HG03378 (cell line): ENCODE data around the gene PPP2R2B.
"Not testable (repeated sequence)": the region's sequence is repeated elsewhere in the genome, so short reads cannot be mapped to it uniquely, and the experiment has no call there.

Experiments used
- ATAC-seq: cut with Tn5 transposase; IDR thresholded peaks from one replicate; pipeline ENCODE4 v1.9.1; 2021; ENCODE audit warnings: mild to moderate bottlenecking, moderate library complexity; ENCODE audit not compliant: unreplicated experiment

The PPP2R2B gene

DNA sequence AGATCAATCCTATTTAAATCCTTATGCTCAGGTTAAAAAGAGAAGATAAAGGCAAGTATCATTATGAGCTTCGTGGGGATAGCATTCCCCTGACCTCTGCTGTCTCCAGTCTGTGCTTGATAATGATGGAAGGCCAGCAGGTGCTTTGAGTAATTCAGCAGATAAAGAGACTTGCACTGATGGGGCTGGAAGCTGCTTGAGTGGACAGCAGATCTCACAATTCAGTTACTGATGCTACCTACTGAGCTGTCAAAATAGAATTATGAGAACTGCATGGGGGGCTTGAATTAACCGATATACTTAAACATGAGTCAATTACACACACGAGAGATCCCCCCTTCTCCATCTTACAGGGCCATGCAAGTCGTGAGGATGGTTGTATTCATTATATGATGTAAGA lies 254.9 kb downstream of the PPP2R2B start:
- no peak for ATAC-seq

DNA sequence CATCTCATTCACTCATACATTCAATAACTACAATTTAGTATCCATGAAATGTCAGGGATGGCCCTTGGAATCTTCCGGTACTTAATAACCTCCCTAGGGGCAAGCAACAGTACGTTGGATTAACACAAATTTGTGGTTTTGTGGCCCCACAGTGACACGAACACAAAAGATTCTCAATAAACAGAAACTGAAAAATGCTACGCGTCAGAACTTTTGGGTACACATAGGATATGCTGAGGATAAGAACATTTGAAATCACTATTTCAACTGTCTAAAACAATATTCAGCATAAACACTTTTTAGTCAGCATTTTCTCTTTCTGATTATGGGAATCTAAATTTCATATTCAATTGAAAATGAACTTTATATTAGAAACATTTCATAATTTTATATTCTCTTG lies 255.5 kb downstream of the PPP2R2B start:
- ATAC-seq, result no peak

DNA sequence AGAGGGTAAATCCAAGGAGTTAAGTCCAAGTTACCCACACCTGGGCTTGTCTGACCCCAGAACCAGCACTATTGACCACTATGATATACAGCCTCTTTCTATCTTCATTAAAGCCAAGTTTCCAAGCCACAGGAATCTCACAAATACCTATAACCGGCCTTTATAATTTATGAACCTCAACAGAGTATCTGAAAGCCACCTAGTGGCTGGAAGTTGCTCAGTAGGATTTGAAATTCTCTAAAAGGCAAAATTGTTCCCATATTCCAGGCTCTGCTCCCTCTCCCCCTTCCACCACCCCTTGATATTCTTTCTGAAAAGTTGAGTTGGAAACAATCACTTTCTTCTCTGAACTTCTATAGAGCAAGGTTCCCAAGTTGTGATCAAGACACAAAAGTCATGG lies 256.2 kb downstream of the PPP2R2B start:
- no peak for ATAC-seq

DNA sequence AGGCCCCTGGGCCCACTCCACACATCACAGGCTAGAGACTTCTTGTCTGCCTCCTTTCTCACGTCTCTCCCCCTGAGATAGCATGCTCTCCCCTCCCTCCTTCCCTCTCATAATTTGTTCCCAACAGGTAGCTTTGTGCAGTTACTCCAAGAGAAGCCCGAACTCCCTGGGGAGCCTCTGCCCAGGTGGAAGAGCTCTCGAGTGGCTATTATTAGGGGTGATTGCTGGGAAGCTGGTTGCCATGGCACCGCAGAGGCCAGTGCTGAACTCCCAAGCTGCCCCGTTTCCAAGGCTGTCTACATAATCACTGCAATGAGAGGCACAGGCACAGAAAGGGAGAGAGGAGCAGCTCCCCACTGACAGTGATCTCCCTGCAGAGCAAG lies 257.9 kb downstream of the PPP2R2B start:
- no peak for ATAC-seq

DNA sequence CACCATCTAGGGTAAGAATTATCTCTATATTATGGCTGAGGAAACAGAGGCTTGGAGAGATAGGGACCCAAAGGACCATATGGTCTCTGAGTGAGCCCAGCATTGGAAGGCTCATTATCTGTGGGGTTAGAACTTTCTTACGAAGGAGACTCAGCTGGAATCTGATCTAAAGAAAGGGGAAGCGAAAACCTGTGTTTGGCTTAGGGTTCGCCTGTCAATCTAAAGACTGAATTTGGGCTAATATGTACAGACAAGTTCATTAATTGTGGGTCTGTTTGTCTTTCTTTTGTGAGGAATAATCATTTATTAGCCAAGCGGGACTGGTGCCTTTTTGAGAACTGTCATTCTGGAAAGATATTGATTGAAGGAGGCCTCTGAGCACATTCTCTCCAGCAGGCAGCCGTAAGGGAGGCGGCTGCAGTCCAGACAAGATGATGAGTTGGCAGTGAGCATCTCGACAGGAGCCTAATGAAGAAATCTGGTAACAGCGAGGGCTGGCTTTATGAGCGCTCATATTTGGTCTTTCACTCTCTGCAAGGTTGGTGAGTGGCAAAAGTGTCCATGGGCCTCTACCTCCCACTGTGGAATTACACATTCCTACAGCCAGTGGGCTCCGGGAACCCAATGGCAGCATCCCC lies 258.4 kb downstream of the PPP2R2B start:
- no peak for ATAC-seq

DNA sequence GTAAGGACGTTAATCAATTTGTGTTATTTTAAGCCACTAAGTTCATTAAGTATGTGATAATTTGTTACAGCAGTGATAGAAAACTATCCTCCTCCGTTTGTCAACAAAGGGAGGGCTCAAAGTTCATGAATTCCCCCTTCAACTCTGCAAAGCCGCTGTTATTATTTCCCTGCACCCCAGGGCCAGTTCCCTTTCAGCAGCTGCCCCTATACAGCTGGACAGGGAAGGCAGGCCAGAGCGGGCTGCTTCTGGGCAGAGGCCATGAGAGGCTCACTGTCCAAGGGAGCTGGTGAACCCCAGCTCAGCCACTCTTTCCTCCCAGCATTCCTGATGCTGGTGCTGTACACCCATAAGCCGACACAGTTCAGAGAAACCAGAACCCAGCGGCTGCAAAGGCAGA lies 260.1 kb downstream of the PPP2R2B start:
- no peak for ATAC-seq

DNA sequence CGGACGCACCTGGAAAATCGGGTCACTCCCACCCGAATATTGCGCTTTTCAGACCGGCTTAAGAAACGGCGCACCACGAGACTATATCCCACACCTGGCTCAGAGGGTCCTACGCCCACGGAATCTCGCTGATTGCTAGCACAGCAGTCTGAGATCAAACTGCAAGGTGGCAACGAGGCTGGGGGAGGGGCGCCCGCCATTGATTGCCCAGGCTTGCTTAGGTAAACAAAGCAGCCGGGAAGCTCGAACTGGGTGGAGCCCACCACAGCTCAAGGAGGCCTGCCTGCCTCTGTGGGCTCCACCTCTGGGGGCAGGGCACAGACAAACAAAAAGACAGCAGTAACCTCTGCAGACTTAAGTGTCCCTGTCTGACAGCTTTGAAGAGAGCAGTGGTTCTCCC lies 268.8 kb downstream of the PPP2R2B start:
- ATAC-seq, result not testable (repeated sequence)

DNA sequence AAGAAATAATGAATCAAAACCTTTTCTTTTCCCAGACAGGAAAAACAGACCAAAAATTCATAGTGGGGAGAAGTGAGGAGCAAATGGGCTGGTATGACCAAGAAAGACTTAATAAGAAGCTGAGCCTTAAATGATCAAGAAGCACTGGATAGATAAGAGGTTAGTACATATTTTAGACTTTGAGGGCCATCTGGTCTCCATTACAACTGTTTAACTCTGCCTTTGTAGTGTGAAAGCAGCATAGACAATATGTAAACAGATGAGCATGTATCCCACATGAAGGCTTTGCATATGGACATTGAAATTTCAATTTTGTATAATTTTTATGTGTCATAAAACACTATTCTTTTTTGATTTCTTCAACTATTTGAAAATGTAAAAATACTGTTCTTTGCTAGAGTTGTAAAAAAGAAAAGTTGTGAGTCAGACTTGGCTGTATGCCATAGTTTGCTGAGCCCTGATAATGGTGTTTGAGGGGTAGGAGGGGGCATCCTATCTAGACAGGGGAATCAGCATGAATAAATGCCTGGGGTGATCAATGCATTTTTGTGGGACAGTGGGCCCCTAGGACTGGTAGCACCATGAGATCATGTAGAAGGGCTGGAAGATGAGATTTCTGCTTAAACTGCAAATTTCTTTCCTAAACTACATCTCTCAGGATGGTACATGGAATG lies 270.8 kb downstream of the PPP2R2B start:
- ATAC-seq, result no peak

DNA sequence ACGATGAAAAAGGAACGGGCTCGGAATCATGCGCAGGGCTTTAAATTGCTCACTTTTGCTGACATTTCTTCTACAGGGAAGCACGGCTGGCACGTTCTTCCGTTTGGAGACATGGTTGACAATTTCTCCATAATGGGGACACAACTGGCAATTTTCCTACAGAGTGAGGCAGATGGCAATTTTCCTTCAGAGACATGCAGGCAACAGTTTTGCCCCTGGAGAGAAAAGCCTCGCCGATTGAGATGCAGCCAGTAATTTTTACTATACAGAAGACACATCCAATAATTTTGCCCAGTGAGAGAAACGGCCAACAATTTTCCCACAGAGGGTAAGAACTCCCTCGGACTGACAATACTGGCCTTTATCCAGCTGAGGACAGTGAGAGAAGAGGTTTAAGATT lies 271.7 kb downstream of the PPP2R2B start:
- no peak for ATAC-seq

DNA sequence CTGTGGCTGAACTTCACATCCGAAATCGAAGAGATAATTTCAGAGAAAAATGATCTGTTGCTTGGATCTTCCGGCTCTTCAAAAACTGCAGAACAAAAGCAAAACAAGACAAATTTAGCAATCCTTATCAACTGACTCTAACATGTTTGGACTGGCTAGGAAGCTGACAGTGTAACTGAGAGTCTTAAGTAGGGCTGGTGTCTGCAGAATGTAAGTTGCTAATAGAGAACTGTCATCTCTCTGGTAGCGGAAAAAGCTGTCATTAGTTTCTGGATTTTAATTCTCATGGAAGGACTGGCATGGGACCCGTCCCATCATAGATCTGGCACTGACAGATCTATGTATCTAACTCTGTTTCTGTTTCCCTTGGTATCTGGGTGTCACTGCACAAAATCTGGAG lies 278.2 kb downstream of the PPP2R2B start:
- ATAC-seq, result no peak

DNA sequence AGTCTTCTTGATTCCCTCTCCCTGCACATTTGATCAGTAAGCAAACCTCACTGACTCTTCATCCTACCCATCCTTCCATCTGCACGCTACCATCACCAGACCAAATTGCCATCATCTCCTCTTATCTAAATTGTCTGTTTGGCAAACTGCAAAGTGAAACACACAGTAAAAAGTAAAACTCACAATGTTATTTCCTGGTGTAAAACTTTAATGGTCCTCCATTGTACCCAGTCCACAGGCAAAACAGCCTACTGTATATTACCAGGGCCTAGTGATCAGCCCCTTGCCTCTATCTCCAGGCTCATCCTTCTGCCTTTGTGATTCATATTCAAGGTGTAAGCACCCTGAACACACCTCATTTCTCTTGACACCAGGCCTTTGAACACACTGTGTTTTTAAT lies 279.3 kb downstream of the PPP2R2B start:
- ATAC-seq, result no peak

DNA sequence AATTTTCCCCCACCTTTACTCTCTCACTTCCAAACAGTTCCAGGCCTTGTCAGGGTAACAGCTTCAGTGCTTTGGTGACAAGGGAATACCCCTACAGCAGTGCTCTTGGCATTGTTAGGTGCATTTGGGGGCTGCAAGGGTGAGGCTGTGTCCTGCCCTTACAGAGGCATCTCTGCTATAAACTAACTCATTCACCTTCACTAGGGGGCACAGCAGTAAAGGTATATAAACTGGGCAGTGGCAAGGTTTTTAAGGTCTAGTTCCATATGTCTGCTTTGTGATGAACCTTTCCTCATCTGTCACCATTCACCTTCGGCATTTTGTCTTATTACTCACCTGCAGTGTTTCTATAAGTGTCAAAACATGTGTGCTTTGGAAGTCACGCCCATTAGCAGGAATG lies 283.5 kb downstream of the PPP2R2B start:
- no peak for ATAC-seq

DNA sequence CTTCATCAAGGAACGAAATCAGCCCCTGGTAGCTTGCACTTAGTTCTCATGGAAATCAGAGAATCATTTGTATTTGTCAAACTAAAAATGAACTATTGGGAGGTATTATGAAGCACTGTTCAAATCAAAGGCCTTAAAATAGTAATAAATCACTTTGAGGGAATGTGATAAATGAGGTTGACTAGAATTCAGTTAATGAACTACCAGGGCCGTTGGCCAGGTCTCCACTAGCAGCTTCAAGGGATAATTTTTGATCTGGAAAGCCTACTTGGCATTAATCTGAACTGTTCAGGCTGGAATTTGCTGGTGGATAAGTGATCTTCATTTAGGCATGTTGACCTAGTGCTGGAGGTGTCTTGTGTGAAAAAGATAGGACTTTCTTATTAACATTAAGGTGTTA lies 286.2 kb downstream of the PPP2R2B start:
- ATAC-seq, result no peak

DNA sequence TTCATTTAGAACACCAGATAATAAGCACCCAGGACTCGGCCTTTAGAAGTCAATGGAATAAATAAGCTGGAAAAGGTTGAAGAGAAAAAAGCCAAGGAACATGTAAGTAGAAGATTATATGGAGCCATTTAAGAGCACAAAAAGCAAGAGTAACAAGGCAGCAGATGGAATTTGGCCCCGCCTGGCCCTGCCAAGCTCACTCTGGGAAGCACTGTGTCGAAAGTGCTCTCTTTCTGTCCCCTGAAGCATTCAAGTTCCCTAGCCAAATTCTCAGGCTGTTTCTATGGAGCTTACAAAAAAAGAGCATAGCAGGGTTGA lies 289.6 kb downstream of the PPP2R2B start:
- ATAC-seq, result no peak

DNA sequence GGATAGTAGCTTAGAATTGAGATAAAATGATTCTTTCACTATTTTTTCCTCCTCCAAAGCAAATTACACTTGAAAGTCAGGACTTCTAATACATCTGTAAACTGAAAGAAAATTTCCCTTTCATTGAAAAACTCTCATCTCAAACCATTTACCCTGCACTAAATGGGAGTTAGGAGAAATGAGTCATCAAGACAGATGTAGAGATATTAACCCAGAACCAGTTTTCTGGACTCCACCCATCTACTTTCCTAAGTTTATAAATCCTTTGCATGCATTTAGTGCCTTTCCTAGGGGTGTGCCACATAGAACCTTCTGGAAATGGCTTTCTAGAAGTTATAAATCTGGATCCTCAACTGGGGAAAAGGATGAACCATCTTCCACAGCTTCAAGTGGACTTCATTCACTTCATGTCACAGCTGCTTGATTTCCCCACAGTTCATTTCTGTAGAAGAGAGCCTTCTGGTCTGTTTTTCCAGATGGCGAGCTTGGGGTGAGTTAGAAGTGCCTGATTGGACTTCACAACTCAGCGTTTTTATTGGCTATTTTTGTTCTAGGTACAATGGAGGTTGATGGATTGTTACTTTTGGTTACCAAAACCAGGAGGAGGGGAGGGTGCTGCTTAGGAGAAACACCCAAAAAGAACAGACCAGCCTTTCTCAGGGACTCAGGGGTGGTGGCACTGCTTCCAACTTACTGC lies 290.1 kb downstream of the PPP2R2B start:
- ATAC-seq, result no peak

DNA sequence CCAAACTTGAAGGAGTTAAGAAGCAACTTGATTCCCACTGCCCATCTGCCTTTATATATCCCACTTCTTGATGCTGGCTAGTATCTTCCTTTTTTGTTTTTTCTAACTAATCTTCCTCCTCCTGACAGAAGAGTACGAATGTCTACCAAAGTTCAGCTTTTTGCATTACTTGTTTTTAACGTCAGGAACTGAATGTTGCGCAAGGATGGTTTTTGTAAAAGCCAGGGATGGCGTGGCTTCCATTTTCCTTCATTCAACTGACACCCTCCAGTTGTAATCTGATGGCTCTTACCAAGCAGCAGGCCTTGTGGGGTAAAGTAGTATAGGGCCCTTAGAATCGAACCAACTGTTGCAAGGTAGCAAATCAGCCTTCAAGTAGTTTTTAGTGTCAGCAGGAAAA lies 291.8 kb downstream of the PPP2R2B start:
- ATAC-seq, result no peak

DNA sequence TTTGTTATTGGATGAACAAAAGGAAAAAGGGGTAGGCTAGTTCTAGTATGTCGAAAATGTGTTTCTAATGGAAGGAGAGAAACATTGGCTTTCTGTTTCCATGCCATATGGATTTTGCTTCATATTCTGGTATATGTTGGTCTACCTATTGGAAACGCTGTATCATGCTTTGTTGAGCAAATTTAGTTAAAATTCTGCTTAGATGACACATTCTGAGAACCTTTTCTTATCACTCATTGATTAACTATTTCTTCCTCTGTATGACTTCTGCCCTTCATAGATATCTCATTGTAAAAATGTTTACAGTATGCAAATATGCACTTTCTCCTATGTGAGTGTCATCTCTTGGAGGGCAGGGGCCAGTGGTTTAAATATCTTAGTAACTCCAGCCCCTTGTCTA lies 293.8 kb downstream of the PPP2R2B start:
- ATAC-seq, result no peak

DNA sequence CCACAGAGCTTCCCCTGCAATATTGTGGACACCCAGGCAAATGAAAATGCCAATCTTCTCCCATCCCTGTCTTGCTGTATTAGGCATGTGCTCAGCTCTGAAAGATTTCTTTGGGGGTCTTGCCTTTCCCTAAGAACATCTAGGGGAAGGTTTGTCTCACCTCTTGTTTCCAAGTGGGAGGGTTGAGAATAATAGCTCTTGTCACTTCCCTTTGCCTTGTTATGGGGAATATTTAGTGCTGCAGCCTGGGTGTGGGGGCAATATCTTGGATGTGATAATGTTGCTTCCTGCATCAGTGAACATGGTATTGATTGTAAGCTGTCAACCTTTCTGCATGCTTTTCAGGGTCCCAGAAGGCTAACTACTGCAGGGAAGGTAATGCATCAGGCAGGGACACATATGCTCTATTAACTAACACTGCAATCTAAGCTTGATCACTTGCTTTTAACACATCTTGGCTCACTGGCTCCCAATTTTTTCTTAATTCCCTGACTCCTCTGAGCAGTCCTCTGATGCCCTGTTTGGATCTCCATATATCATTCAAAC lies 296.4 kb downstream of the PPP2R2B start:
- ATAC-seq, result no peak

DNA sequence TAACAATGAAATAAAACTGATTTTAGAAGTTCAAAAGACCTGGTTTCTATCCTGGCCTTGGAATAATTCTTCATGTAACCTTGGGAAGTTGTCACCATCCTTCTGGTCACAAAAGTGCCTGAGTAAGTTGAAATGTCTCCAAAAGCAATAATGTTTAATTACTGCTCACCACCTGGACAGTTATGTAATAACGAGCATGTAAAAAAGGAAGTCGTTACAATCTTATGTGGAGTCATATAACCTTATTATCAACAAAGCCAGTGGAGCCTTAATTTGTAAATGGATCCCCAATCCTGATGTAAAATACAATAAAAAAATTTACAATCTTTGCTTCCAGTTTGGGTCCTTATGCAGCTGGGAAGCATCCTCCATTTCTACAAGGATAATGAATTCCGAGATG lies 298.3 kb downstream of the PPP2R2B start:
- ATAC-seq, result no peak

DNA sequence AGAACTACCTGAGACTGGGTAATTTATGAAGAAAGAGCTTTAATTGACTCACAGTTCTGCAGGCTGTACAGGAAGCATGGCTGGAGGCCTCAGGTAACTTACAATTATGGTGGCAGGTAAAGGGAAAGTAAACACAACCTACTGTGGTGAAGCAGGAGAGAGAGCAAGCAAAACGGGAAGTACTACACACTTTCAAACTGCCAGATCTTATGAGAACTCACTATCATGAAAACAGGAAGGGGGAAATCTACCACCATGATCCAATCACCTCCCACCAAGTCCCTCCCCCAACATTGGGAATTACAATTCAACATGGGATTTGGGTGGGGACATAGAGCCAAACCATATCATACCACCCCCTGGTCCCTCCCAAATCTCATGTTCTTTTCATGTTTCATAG lies 303.8 kb downstream of the PPP2R2B start:
- ATAC-seq, result no peak

DNA sequence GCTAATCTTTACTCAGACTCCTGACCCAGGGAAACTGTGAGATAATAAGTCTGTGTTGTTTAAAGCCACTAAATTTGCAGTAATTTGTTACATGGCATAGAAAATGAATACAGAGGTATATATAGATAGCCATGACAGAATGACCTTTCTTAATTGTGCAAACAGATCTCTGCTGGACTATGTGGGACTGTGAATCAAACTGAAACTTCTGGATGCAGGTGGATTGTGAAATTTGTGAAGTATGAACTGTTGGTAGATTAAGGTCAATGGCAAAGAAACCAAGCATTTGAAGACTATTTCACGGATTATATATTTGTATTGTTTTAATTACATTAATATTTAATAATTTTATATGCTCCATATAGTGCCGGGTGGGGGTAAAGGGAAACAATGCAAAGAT lies 310.4 kb downstream of the PPP2R2B start:
- no peak for ATAC-seq

DNA sequence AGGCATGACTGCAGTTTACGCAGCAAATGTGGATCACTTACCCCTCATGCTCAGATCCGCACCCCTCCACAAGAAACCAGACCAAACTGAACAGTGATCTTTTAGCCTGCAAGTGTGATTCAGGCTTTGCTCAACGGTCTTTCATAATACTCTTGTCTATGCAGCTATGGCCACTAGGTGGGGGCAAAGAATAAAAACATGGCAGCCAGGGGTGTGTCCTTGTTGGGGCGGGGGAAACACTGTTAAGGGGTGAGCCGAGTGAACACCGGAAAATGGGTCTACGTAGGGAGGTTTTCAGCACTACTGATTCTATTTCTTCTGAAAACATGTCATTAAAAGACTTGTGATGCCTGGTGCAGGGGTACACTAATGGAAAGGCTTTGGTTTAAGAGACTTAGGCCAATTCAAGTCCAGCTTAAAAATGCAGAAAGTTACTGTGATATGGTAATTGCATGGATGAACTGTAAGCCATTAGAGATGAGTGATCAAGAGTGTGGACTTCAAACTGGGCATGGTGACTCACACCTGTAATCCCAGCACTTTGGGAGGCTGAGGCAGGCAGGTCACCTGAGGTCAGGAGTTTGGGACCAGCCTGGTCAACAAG lies 312.7 kb downstream of the PPP2R2B start:
- ATAC-seq, result peak; percentile 92
